Activated CD8-positive, alpha-beta T cell treated with anti-CD3 and anti-CD28 coated beads for 36 hours (primary cell): Measurements from ENCODE around the gene SHPK. TPM values are rescaled to one million over a fixed set of nuclear protein-coding genes. Genes with fewer than 3 reads are reported as not detected.

Experiments
- ATAC-seq: fragments of 200-7000 bp; cut with Tn5 transposase; one replicate; pipeline ENCODE4 v1.10.0; 2021; ENCODE audit warnings: mild to moderate bottlenecking, moderate library complexity
- CTCF ChIA-PET: fragments of 350-600 bp; sonication (Branson Sonifier 250); formaldehyde crosslinking; loops from one replicate; lab custom pipeline; 2021; ENCODE audit warnings: antibody characterized with exemption; lab: Charles Lee
- POLR2A ChIA-PET: fragments of 350-600 bp; sonication (Branson Sonifier 250); formaldehyde crosslinking; loops from one replicate; lab custom pipeline; 2021; ENCODE audit warnings: antibody characterized with exemption; lab: Charles Lee
- DNase-seq: peaks from one replicate; pipeline ENCODE4 v3.0.0-alpha.2; 2020
- H3K27ac Mint-ChIP-seq: one replicate; pipeline ENCODE4 v1.8.0; 2021; ENCODE audit warnings: mild to moderate bottlenecking, mixed read lengths
- H3K27me3 Mint-ChIP-seq: one replicate; pipeline ENCODE4 v1.8.0; 2021; ENCODE audit warnings: mixed read lengths
- H3K36me3 Mint-ChIP-seq: one replicate; pipeline ENCODE4 v1.8.0; 2021; ENCODE audit warnings: low read depth, mixed read lengths
- H3K4me1 Mint-ChIP-seq: one replicate; pipeline ENCODE4 v1.8.0; 2021; ENCODE audit warnings: low read depth, mixed read lengths
- H3K4me3 Mint-ChIP-seq: one replicate; pipeline ENCODE4 v1.8.0; 2021; ENCODE audit warnings: mild to moderate bottlenecking, moderate library complexity, mixed read lengths
- H3K9me3 Mint-ChIP-seq: one replicate; pipeline ENCODE4 v1.8.0; 2021; ENCODE audit warnings: mixed read lengths
- CTCF ChIP-seq: fragments of 200-600 bp; IDR thresholded peaks from one replicate; pipeline ENCODE4 v1.8.0; 2022; ENCODE audit warnings: antibody characterized with exemption, mild to moderate bottlenecking
- intact Hi-C: fragments of 100-400 bp; cut with micrococcal nuclease; formaldehyde crosslinking; loops from one replicate; pipeline ENCODE4 v1.10.0; 2022
- total RNA-seq, 2 experiments: library from RNA; stranded (reverse); gene quantifications; one replicate each; pipeline ENCODE4 v1.2.3, GENCODE V29; 2021

SHPK gene
- total RNA-seq, 2 experiments from 2014 or later = 10.0 TPM

GRCh38 chr17:3643889-3644349 lies 7.9 kb upstream of the SHPK start:
- ATAC-seq (peak; percentile 61), DNase-seq (peak; percentile 27)
- peak overlapping the region; percentile 73 for H3K27ac Mint-ChIP-seq
- POLR2A ChIA-PET = interaction anchor here (0.8 to 3.2 kb wide), 2 partner anchors 23 to 106 kb away, joined by 3 to 10 read pairs; no protein-coding TSS in a partner anchor
- intact Hi-C loops = no loop called here
- H3K4me3 Mint-ChIP-seq = no peak overlapping the region
- no peaks in the 10 kb centered on the region for H3K27me3 Mint-ChIP-seq
- H3K36me3 Mint-ChIP-seq = peaks cover 16% of the 10 kb centered on the region
- H3K9me3 Mint-ChIP-seq = no peaks in the 10 kb centered on the region
- TF ChIP-seq CTCF = no peak
- H3K4me1 Mint-ChIP-seq = peaks cover 27% of the 10 kb centered on the region
- CTCF ChIA-PET = interaction anchor here (1.7 kb wide), 1 partner anchor 41 kb away, joined by 8 read pairs; no protein-coding TSS in a partner anchor

GRCh38 chr17:3641717-3642486 lies 5.9 kb upstream of the SHPK start:
- Mint-ChIP-seq H3K27ac (no peak overlapping the region), H3K4me3 (no peak overlapping the region), H3K9me3 (no peaks in the 10 kb centered on the region), H3K36me3 (peaks cover 16% of the 10 kb centered on the region), H3K4me1 (peaks cover 38% of the 10 kb centered on the region), H3K27me3 (no peaks in the 10 kb centered on the region)
- ChIA-PET POLR2A (interaction anchor here (0.8 kb wide), 1 partner anchor 16 kb away, joined by 3 read pairs; no protein-coding TSS in a partner anchor), CTCF (no interaction called here)
- no peak for ATAC-seq
- DNase-seq = no peak
- TF ChIP-seq CTCF = no peak
- intact Hi-C loops = no loop called here

DNA sequence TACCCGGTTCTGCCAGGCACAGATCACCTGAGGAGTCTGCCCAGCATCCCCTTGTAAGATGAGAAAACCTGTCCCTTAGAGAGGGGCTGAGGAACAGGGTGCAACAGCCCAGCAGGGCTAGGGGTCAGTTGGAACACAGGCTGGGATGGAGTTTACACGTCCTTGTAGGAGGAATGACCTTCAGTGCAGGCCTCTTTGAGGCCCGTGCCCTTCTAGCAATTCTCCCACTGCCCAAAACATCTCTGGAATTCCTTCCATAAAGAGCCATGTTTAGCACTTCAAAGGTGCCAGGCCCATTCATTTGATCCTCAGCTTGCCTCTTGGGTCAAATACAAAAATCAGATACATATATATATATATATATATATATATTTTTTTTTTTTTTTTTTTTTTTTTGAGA lies 5.0 kb upstream of the SHPK start:
- H3K9me3 Mint-ChIP-seq = no peaks in the 10 kb centered on the region
- peaks cover 16% of the 10 kb centered on the region for H3K36me3 Mint-ChIP-seq
- CTCF ChIA-PET = interaction anchor here (1.5 kb wide), 1 partner anchor 38 kb away, joined by 5 read pairs; no protein-coding TSS in a partner anchor
- H3K4me1 Mint-ChIP-seq = peaks cover 38% of the 10 kb centered on the region
- peak overlapping the region; percentile 89 for H3K27ac Mint-ChIP-seq
- ATAC-seq = no peak
- intact Hi-C loops = no loop called here
- no peak overlapping the region for H3K4me3 Mint-ChIP-seq
- DNase-seq = no peak
- POLR2A ChIA-PET = interaction anchor here (0.8 kb wide), 1 partner anchor 17 kb away, joined by 3 read pairs; no protein-coding TSS in a partner anchor
- no peak for TF ChIP-seq CTCF
- no peaks in the 10 kb centered on the region for H3K27me3 Mint-ChIP-seq

- Mint-ChIP-seq H3K36me3 (peaks cover 13% of the 10 kb centered on the region), H3K27ac (peak overlapping the region; percentile 89), H3K9me3 (no peaks in the 10 kb centered on the region), H3K4me3 (peak overlapping the region; percentile 43), H3K4me1 (peaks cover 36% of the 10 kb centered on the region), H3K27me3 (no peaks in the 10 kb centered on the region)
- POLR2A ChIA-PET = no interaction called here
- TF ChIP-seq CTCF = no peak
- peak; percentile 18 for ATAC-seq
- CTCF ChIA-PET = interaction anchor here (1.5 kb wide), 1 partner anchor 37 kb away, joined by 5 read pairs; no protein-coding TSS in a partner anchor
- intact Hi-C loops = no loop called here
- peak; percentile 66 for DNase-seq
Measured at GRCh38 chr17:3639981-3640596, 4.0 kb upstream of the SHPK start.
